HG03045 (cell line): Measurements from ENCODE around the gene ONECUT1.

ENCODE experiments used
- ATAC-seq: cut with Tn5 transposase; IDR thresholded peaks from one replicate; pipeline ENCODE4 v1.9.1; 2021; ENCODE audit warnings: mild to moderate bottlenecking, moderate library complexity; ENCODE audit not compliant: unreplicated experiment

The ONECUT1 gene

DNA sequence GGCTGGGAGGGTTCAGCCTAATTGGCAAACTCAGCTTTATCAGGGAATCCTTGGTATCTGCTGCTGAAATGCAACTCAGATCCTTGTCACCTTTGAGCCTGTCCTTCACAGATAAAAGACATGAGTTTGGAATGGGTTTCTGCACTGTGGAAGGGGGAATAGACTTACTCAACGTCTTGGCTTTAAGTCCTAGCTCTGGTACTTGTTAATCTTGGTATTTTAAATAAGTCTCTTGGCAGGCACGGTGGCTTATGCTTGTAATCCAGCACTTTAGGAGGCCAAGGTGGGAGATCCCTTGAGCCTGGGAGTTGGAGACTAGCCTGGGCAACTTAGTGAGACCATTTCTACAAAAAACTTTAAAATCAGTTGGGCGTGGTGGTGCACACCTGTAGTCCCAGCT, 55.8 kb downstream of the ONECUT1 start:
- ATAC-seq, result no peak

DNA sequence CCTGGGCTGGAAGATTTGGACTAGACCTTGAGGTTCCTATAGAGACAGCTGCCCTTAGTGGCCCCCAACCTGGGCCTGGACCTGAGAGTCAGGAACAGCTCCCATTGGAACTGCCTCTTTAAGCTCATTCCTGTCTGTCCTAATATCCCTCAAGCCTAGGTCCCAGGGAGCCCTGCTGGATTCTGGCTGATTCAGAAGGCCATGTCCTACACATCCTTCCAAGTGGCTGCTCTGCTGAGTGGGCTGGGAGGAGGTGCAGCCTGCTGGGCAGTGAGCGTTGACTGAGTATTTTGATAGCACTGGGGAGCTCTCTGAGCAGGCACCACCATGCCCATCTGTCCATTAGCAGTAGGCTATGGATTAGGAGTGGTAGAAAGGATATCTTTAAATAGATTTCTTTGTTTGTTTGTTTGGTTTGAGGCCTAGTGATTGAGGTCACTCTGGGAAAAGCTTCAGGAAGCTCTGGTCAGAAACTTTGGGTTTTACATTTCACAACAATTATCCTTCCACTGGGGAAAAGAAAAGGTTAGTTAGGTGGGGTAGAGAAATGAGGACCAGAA, 56.4 kb downstream of the ONECUT1 start:
- no peak for ATAC-seq

DNA sequence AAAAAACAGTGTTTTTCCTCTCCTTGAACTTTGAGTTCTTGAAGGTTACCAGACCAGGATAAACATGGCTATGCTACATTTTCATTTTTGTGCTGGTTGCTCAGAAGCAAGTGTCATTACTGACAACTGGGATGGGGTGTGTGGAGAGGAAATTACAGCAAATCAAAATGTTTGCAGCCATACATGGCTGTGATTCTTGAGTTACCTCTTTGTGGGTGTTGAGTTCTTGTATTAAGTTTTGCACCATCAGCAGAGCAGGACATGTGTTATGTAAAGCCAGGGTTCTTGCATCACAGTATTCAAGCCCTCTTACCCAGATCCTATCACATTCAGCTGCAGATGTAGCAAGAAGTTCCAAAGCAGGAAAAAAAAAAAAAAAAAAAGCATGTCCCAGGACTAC, 57.0 kb downstream of the ONECUT1 start:
- ATAC-seq, result no peak

DNA sequence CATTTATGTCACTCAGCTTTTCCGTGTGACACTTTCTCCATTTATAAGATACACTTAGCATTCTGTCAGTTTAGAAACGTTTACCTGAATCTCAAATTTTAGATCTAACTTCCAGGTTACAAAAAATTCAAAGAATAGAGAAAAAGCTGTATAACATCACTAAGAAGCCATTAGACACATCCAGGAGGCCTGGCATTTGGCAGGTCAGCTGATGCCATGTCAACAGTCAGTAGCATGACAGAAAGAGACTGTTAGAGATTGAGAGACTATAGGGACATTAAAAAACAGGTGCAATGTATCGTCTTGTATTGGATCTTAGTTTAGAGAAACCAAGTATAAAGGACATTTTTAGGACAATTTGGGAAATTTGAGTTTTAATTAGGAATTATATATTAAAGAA, 57.6 kb downstream of the ONECUT1 start:
- ATAC-seq, result no peak

DNA sequence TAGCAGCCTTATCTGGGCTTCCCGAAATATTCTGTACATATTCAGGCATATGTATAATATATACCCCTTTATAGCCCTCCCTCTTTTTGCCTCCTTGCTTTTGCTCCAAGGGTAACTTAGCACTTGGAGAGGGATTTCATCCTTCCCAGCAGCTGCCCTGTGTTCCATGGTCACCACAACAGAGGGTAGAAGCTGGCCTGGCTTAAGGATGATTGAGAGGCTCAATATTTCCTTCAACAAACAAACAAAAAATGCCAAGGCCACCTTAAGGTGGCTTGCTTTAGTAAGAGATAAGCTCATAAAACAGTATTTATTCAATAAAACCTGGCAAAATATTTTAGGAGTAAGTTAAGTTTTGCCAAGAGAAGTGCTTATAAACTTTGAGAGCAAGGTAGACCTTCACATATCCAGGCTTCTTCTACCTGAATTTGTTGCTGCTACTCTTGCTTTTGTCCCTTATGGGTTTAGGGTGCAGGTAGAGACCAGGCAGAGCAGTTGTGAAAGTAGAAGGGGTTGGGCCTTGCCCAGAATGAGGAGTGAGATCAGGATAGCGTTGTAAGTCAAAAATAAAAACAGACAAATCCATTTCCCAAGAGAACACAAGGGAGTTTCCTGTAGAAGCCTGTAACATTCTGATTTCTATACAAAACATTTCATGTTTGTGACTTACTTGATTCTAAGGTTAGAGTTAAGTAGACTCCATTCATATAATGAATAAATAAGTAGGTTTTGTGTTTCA, 58.2 kb downstream of the ONECUT1 start:
- no peak for ATAC-seq

DNA sequence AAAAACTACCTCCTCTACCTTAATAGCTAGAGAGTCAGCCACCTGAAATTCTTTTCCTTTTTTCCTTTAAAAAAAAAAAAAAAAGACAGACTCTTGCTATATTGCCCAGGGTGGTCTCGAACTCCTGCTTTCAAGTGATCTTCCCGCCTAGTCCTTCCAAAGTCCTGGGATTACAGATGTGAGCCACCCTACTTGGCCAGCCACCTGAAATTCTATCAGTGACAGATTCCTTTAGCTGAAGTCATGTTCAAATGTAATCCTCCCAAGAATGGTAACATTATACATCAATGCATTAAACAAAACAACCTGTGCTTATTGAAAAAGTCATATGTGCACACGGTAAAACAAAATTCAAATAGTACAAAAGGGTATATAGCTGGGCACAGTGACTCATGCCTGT, 59.1 kb downstream of the ONECUT1 start:
- ATAC-seq, result no peak

DNA sequence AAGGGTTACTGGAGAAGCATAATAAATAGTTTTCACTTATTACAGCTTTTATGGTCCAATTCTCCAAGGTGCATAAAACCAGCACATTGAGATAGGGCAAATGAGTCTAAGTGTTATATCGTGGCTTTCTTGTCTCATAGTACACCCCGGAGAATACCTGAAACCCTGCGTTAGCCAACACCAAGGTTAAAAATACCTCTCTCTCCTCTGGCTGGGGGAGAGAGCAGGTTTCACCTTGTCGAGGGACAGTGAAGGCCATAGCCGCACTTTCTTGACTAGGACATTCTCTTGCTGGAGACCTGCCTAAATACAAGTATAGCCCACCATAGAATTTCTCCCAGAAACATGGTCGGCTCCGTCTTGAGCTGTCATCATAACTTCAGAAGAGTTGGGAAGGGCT, 59.5 kb downstream of the ONECUT1 start:
- no peak for ATAC-seq

DNA sequence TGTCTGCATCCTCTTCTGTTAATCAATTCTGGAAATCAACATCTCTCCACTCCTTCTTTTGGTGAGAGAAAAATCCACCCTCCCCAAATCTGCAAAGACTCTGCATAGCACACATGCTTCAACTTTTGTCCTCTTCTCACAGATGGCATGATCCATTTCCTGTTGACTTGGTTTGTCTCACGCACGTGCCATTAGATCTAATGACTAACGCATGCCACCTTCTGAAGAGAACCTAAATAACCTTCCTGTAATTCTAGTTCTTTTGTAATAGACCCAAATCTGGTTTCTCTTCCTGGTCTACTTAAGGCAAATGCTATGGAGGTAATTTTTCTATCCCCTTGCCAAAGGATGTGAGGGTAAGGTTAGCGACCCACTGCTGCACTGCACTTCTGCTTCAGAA, 60.0 kb downstream of the ONECUT1 start:
- no peak for ATAC-seq

DNA sequence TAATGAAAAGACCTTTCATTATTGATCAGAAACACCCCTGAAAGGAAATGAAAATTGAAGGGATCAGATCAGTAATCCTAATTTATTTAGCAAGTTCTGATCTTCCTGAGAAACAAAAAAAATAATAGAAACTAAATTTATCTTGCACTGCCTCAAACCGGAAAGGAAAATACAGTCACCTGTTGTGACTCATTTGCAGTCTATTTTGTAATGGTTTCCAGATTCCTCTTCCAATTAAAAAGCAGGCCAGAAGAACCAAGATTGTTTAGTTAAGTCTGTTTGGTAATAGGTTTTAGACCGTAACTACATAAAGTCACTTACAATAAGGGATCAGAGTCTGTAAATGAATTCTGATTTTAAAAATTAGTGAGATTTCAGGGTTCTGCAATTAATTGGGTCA, 61.2 kb downstream of the ONECUT1 start:
- ATAC-seq, result no peak

DNA sequence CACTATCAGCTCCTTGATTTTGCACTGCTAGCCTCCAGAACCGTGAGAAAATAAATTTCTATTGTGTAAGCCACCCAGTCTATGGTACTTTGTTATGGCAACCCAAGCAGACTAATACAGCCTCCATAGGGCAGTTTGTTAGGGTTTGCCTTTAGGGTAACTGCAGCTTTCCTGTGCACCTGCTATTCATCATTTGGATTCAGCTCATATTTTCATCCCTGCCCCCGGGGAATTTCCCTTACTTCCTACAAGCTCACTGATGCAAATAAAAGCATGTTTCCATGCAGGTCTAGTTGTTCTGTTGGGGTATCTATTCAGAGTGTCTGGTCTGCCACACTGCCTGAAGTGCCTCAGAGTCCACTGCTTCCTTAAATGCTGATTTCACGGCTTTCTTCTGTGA, 62.3 kb downstream of the ONECUT1 start:
- ATAC-seq, result no peak

DNA sequence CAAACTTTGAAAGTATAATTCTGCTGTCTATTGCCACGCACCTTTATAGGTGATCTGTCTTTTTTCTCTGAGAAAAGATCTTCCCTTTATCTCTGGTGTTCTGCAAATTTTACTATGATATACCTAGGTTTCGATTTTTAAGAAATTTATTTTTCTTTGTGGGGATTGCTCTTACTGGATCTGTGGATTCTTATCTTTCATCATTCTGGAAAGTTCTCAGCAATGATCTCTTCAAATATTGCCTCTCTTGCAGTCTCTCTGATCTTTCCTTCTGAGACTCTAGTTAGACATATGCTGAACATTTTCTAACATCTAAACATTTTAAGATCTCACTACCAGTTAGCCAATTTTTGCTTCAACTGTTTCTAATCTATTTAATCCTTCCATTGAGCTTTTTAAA, 63.9 kb downstream of the ONECUT1 start:
- no peak for ATAC-seq

DNA sequence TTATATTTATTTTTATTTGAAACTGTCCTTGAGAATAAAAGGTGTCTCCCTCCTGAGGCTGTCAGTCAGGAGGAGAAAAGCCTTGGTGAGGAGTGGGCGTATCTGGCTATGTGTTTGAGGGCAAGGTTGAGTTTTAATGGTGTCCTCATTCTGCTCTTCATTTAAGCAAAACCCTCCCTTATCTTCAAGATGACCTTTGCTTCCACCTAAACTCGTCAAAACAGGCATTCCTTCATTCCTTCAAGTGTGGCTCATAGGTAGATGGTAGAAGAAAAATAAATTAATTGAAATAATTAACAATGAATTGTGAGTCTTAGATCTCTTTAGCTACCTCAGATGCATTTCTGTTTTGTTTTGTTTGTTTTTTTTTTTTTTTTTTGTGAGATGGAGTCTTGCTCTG, 71.6 kb downstream of the ONECUT1 start:
- no peak for ATAC-seq

DNA sequence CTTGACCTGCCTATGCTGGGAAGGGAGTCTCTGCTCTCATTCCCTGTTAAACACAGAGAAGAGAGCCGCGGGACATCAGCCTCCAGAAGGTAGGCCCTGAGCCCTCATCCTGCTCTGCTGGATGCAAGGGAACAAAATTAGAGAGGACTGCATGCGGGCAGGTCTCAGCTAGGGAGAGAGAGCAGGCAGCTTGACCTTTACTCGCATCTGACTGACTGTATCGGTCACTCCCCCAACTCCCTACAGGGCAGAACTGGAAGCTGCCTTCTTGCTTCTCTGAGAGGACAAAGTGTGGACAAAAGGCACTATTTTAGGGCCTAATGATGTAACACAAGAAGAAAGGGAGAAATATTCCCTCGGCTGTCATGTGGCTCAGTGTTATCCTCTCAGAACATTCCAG, 72.2 kb downstream of the ONECUT1 start:
- ATAC-seq, result no peak

DNA sequence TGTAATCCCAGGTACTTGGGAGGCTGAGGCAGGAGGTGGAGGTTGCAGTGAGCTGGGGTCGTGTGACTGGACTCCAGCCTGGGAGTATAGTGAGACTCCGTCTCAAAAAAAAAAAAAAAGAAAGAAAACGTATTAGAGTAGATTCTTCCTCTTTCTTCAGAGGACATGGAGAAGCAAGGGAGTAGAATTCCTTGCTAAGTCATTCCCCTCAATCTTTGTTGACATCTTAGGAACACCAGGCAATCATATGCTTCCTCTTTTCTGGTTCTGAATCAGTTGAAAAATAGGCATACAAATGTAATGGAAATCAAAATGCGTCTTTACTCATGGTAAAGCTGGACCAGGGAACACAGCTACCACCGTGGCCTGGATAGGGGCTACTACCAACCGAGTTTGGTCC, 72.7 kb downstream of the ONECUT1 start:
- no peak for ATAC-seq

DNA sequence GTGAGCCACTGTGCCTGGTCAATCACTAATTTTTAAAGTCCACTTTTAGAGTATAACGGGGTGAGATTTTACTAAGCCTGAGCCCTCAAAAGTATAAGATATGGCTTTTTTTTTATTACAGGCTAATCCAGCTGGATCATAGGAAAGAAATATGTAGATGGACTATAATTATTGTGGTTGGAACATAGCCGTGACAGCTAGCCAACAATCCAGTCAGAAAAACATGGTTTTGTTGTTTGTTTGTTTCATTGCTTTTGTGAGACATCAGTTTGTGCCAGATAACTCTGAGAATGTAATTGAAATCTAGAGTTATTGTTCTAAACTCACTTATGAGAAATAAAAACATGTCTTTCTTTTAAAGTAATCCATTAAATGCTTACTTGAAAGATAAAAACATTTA, 73.6 kb downstream of the ONECUT1 start:
- ATAC-seq, result no peak

DNA sequence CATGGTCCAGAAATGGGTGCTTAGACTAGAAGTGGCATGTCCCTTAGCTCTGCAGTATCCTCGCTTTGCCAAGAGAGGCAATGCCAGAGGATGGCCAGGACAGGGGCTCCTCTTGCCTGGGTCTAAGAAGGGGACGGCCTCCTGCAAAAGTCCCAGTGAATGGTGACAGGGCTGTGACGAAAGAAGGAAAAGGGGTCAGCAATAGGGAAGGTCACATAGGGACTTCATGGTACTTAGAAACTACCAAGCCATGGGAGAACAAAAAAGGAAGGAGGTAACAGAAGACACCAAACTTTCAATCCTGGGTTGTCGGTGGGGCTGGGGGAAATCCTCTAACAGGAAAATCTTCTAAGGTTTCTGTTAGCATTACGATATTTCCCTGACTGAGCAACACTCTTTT, 74.7 kb downstream of the ONECUT1 start:
- no peak for ATAC-seq

DNA sequence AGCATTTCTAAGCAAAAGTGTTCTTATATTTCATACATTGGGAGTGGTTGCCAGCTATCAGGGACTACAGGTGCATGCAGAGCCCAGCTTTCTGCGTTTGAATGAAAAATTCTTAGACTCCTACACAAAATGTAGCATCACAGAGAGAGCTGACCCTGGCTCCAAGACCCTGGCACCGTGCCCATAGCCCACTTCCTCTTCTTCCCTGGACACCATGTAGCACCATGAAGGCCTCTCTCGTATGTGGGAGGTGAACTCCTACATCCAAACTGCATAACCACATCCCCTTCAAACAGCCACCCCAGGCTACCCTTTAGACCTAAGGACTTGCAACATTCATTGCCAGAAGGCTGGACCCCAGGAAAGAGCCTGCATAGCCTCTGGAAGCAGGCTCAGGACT, 75.2 kb downstream of the ONECUT1 start:
- ATAC-seq, result no peak

DNA sequence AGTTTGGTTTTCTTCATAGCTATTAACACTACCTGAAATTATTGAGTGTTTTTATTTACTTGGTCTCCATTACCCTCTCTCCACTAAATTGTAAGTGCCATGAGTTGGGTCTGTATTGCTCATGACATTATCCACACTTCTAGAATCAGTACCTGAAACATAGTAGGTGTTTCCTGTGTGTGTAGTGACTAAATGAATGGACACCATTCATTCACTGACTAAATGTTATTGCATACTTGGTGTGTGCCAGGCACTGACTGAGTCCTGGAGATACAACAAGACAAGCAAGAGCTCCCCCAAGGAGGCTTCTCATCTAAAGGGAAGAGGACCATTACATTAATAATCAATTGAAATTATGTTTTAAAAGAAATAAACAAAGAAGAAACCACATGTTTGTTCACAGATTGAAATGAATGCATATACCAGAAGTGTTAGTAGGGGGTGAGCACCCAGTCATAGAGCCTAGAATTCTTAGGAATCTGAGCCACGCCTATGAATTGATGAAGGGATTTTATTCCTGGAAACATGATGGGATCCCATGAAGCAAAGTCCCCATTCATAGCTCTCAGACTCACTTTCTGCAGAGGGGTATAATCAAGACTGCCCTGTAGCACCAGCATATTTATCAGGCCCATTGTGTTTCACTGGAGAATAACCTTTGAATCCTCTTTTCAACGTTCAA, 79.3 kb downstream of the ONECUT1 start:
- ATAC-seq, result no peak

DNA sequence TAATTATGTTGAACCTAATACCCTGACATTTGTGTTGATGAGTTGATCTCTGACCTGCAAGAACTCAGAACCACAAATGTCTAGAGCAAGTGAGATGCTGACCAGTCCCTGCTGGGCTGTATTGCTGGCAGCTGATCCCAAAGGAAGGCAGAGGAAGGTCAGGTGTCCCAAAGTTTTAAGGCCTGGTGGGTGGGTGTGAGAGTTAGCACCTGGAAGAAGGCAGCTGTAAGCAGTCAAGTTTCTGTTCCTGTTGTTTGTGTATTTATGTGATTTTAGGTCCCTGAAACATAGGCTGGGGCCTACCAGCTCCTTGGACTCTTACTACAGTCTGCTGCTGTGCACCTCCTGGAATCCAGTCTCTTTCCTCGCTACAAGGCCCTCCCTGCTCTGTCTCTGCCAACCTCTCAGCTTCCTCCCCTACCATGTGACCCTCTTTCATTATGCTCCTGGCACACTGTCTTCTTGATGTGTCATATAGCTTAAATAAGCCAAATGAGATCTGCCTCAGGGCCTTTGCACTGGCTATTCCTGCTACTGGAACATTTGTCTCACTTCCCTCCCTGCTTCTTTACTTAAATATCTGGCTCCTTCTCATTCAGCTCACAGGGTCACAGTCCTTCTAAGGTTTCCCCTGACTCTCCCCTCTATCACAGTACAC, 80.0 kb downstream of the ONECUT1 start:
- peak; percentile 44 for ATAC-seq

DNA sequence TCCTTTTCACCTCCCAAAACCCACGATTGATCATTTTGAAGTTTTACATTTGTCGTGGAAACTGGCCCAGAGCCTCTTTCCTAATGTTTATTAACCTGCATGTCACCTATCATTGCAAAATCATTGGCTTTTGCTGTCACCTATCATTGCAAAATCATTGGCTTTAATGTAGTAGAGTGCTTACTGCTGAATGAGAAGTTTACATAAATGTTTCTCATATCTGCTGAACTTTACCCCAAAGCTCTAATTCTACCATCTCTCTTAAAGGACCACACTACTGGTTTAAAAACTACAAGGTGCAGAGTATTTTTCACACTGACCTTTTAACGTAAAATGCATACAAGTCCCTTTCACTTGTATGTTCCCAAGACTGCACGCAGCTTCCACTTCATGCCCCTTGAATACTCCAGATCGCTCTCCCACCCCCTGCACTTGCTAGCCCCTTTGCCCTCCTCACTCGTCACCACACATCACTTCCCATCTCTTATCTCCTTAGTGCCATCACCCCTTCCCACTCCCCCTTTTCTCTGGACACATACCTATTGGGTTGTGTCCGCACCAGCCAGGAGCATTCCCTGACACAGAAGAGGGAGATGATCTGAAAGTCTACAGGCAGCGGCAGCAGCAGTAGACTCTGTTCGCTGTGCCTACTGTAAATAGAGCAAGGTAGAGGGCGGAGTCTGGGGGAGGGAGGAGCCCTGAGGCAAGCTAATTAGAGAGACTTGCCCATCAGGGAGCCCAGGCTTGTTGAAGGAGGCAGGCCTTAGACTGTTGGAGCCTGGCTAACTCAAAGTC, 80.8 kb downstream of the ONECUT1 start:
- ATAC-seq, result peak; percentile 74
